PC-3 (cell line): Measurements from ENCODE around the gene MED13L. TPM values are rescaled to one million over a fixed set of nuclear protein-coding genes. Genes with fewer than 3 reads are reported as not detected.

Experiments used
- ATAC-seq: fragments of 200-7000 bp; cut with Tn5 transposase; 2 replicates; pipeline ENCODE4 v1.9.1; 2020; ENCODE audit warnings: mild to moderate bottlenecking, moderate library complexity
- BruUV-seq: library from RNA; stranded (reverse); fragments of 400-500 nt; replicated peaks from 2 replicates; lab custom pipeline; 2021; lab: Mats Ljungman, UMichigan
- CTCF ChIA-PET: fragments of 300-600 bp; sonication (Branson Sonifier 250); formaldehyde crosslinking; loops from one replicate; lab custom pipeline; 2022; ENCODE audit warnings: antibody characterized with exemption; lab: Charles Lee
- POLR2A ChIA-PET: fragments of 300-600 bp; sonication (Branson Sonifier 250); formaldehyde crosslinking; loops from one replicate; lab custom pipeline; 2022; ENCODE audit warnings: antibody characterized with exemption; ENCODE audit not compliant: unreplicated experiment; lab: Charles Lee
- DNase-seq: peaks from one replicate; pipeline ENCODE4 v3.0.0-alpha.2; 2015
- H2AFZ ChIP-seq: fragments of 300-600 bp; sonication (generic); 2 replicates; pipeline ENCODE4 v1.6.0; 2016; ENCODE audit warnings: antibody characterized with exemption, low read length
- H3F3A ChIP-seq: fragments of 300-600 bp; sonication (generic); one replicate; pipeline ENCODE4 v1.6.0; 2017; ENCODE audit warnings: antibody characterized with exemption, low read length, control low read depth, mild to moderate bottlenecking; ENCODE audit not compliant: unreplicated experiment
- H3K27ac ChIP-seq: fragments of 300-600 bp; sonication (generic); 2 replicates; pipeline ENCODE4 v1.5.1; 2016; ENCODE audit warnings: mild to moderate bottlenecking, low read length
- H3K27me3 ChIP-seq: fragments of 300-600 bp; sonication (generic); 2 replicates; pipeline ENCODE4 v1.6.1; 2016; ENCODE audit warnings: low read length, mixed read lengths
- H3K36me3 ChIP-seq: fragments of 300-600 bp; sonication (generic); 2 replicates; pipeline ENCODE4 v1.6.1; 2016; ENCODE audit warnings: low read depth, mixed run types, low read length, mixed read lengths
- H3K4me1 ChIP-seq: fragments of 300-600 bp; sonication (generic); 2 replicates; pipeline ENCODE4 v1.5.1; 2016; ENCODE audit warnings: low read length; ENCODE audit not compliant: insufficient read depth
- H3K4me2 ChIP-seq: fragments of 300-600 bp; sonication (generic); 2 replicates; pipeline ENCODE4 v1.6.0; 2016; ENCODE audit warnings: low read length
- H3K4me3 ChIP-seq: fragments of 300-600 bp; sonication (generic); 2 replicates; pipeline ENCODE4 v1.5.1; 2016; ENCODE audit warnings: mild to moderate bottlenecking, low read length, mixed read lengths
- H3K79me2 ChIP-seq: fragments of 300-600 bp; sonication (generic); 2 replicates; pipeline ENCODE4 v1.6.1; 2017; ENCODE audit warnings: low read length, mixed read lengths
- H3K9ac ChIP-seq: fragments of 300-600 bp; sonication (generic); 2 replicates; pipeline ENCODE4 v1.6.0; 2016; ENCODE audit warnings: mild to moderate bottlenecking, low read length
- H3K9me2 ChIP-seq: fragments of 300-600 bp; sonication (generic); replicated peaks from 2 replicates; pipeline ENCODE4 v1.6.1; 2016; ENCODE audit warnings: mixed run types, low read length, mixed read lengths
- H3K9me3 ChIP-seq: fragments of 300-600 bp; sonication (generic); 2 replicates; pipeline ENCODE4 v1.6.1; 2016; ENCODE audit warnings: low read length, mixed read lengths
- H4K20me1 ChIP-seq: fragments of 300-600 bp; sonication (generic); 2 replicates; pipeline ENCODE4 v1.6.1; 2016; ENCODE audit warnings: low read length, mixed read lengths
- EZH2 ChIP-seq: fragments of 300-600 bp; sonication (generic); IDR thresholded peaks from one replicate; pipeline ENCODE4 v1.6.1; 2017; ENCODE audit warnings: antibody characterized with exemption, mild to moderate bottlenecking, low read length; ENCODE audit not compliant: unreplicated experiment
- EZH2phosphoT487 ChIP-seq: fragments of 300-600 bp; sonication (generic); IDR thresholded peaks from 2 replicates; pipeline ENCODE4 v1.6.1; 2018; ENCODE audit warnings: mild to moderate bottlenecking, antibody characterized with exemption, low read length, borderline replicate concordance
- intact Hi-C: fragments of 100-400 bp; cut with micrococcal nuclease; formaldehyde crosslinking; loops from 2 replicates; pipeline ENCODE4 v1.9.0; 2023
- total RNA-seq: library from RNA; depleted of rRNA; stranded (reverse); fragments of >200 nt; gene quantifications from 2 replicates; pipeline ENCODE4 v1.2.3, GENCODE V29; 2014
- TF ChIP-seq, protein P1 (sequence below): fragments of 300-600 bp; sonication (generic); conservative IDR thresholded peaks from 2 replicates; pipeline ENCODE4 v1.5.1; 2017; ENCODE audit warnings: antibody characterized with exemption, low read depth, mild to moderate bottlenecking, low read length

Gene MED13L
- total RNA-seq, 1 experiment from 2014 or later = 61.2 TPM

DNA sequence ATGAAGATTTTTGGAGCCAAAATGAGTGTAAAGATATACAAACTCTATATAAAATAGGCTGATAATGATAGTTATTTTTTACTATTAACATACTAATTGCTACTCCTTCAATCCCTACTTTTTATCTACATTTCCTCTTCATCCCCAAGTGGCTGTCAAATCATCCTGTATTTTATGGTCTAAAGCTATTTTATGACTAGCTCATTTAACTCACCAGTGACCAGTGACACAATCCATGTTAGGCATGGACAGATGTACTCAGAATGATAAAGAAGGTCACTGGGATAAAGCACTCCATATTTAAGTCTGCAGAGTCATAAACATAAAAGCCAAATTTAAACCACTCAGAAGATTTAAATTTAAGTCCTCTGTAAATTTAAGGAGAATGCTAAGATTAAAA, 183.0 kb downstream of the MED13L start:
- Histone ChIP-seq H3K27ac (no peak overlapping the region), H2AFZ (no peak overlapping the region), H4K20me1 (peaks cover 18% of the 10 kb centered on the region), H3K79me2 (peaks cover 46% of the 10 kb centered on the region), H3K4me2 (no peak overlapping the region), H3K4me3 (no peak overlapping the region), H3K27me3 (no peaks in the 10 kb centered on the region), H3K9me3 (no peaks in the 10 kb centered on the region), H3K9ac (no peak overlapping the region), H3K36me3 (peaks cover 5% of the 10 kb centered on the region), H3K9me2 (no peaks in the 10 kb centered on the region), H3F3A (no peaks in the 10 kb centered on the region), H3K4me1 (no peaks in the 10 kb centered on the region)
- ChIA-PET POLR2A (no interaction called here), CTCF (interaction anchor here (0.6 kb wide), 1 partner anchor 107 kb away, joined by 4 read pairs; no protein-coding TSS in a partner anchor)
- DNase-seq = no peak
- intact Hi-C loops = no loop called here
- ATAC-seq = no peak
- no TSS peak for BruUV-seq
- TF ChIP-seq EZH2 (no peak), EZH2phosphoT487 (no peak)
- TF ChIP-seq, protein P1, sequence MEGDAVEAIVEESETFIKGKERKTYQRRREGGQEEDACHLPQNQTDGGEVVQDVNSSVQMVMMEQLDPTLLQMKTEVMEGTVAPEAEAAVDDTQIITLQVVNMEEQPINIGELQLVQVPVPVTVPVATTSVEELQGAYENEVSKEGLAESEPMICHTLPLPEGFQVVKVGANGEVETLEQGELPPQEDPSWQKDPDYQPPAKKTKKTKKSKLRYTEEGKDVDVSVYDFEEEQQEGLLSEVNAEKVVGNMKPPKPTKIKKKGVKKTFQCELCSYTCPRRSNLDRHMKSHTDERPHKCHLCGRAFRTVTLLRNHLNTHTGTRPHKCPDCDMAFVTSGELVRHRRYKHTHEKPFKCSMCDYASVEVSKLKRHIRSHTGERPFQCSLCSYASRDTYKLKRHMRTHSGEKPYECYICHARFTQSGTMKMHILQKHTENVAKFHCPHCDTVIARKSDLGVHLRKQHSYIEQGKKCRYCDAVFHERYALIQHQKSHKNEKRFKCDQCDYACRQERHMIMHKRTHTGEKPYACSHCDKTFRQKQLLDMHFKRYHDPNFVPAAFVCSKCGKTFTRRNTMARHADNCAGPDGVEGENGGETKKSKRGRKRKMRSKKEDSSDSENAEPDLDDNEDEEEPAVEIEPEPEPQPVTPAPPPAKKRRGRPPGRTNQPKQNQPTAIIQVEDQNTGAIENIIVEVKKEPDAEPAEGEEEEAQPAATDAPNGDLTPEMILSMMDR = no peak

DNA sequence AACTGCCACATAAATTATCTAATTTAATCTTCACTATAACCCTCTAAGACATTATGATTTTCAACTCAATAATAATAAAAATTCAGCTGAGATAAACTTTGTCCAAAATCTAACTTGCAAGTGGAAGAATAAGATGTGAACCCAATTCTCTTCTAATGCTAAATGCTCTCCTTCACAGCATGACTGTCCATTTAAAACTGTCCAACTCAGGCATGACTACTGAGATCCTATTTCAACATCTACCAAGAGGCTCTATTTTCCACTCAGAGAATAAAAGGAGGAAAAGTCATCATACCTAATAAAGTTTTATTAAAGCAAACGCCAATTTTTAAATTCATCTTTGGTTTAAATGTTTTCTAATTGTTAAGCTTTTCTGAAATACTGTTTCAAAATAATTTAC, 183.6 kb downstream of the MED13L start:
- intact Hi-C loops = no loop called here
- DNase-seq (no peak), ATAC-seq (no peak; the same call in 1 of the 2 replicates)
- ChIA-PET POLR2A (no interaction called here), CTCF (interaction anchor here (0.6 kb wide), 1 partner anchor 108 kb away, joined by 4 read pairs; no protein-coding TSS in a partner anchor)
- Histone ChIP-seq H3K4me1 (no peaks in the 10 kb centered on the region), H3F3A (no peaks in the 10 kb centered on the region), H3K9me2 (no peaks in the 10 kb centered on the region), H3K27me3 (no peaks in the 10 kb centered on the region), H3K79me2 (peaks cover 46% of the 10 kb centered on the region), H3K27ac (no peak overlapping the region), H3K4me2 (no peak overlapping the region), H3K4me3 (no peak overlapping the region), H2AFZ (no peak overlapping the region), H4K20me1 (peaks cover 23% of the 10 kb centered on the region), H3K36me3 (peaks cover 5% of the 10 kb centered on the region), H3K9me3 (no peaks in the 10 kb centered on the region), H3K9ac (no peak overlapping the region)
- no TSS peak for BruUV-seq
- TF ChIP-seq EZH2phosphoT487 (no peak), EZH2 (no peak)
- TF ChIP-seq, protein P1 = no peak

DNA sequence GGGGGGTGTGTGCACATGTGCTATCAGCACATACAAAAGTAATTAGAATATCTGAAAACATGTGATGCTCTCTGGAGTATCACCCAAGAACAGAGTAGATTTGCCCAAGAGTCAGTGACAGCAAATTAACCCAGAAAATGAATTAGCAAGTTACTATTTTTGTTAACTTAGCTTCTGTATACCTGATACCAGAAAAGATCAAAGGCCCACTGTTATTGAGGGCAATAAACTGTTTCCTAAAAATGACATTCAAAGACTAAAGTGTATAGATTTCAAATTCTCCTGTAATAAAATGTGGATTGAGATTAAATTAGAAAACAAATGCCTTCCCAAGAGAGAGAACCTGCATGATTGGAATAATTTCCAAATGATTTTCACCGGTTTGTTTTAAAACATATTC, 184.7 kb downstream of the MED13L start:
- intact Hi-C loops = no loop called here
- no peak overlapping the region for H3K4me3 ChIP-seq
- H3K79me2 ChIP-seq = peaks cover 51% of the 10 kb centered on the region
- DNase-seq (no peak), ATAC-seq (no peak)
- H3K36me3 ChIP-seq = peaks cover 5% of the 10 kb centered on the region
- no peaks in the 10 kb centered on the region for H3K9me3 ChIP-seq
- H3F3A ChIP-seq = no peaks in the 10 kb centered on the region
- TF ChIP-seq EZH2 = no peak
- TF ChIP-seq, protein P1 = no peak
- TF ChIP-seq EZH2phosphoT487 = no peak
- no peak overlapping the region for H3K4me2 ChIP-seq
- CTCF ChIA-PET = no interaction called here
- H2AFZ ChIP-seq = no peak overlapping the region
- POLR2A ChIA-PET = interaction anchor here (0.6 kb wide), 1 partner anchor 23 kb away, joined by 3 read pairs; no protein-coding TSS in a partner anchor
- H3K27me3 ChIP-seq = no peaks in the 10 kb centered on the region
- H3K9me2 ChIP-seq = no peaks in the 10 kb centered on the region
- BruUV-seq = no TSS peak
- peaks cover 25% of the 10 kb centered on the region for H4K20me1 ChIP-seq
- H3K27ac ChIP-seq = no peak overlapping the region
- H3K9ac ChIP-seq = no peak overlapping the region
- no peaks in the 10 kb centered on the region for H3K4me1 ChIP-seq
